GM12878 (cell line): ENCODE data around the gene TMSB10. TPM values are rescaled to one million over a fixed set of nuclear protein-coding genes. Genes with fewer than 3 reads are reported as not detected.

ENCODE experiments used
- ATAC-seq: fragments of 200-7000 bp; cut with Tn5 transposase; 3 replicates; pipeline ENCODE4 v1.9.1; 2020; ENCODE audit warnings: mild to moderate bottlenecking, moderate library complexity
- BruUV-seq: library from RNA; stranded (reverse); fragments of 400-500 nt; replicated peaks from 2 replicates; lab custom pipeline; 2021; lab: Mats Ljungman, UMichigan
- CTCF ChIA-PET: fragments of 300-600 bp; sonication (Branson Sonifier 250); formaldehyde crosslinking; extraction: SDS; loops from one replicate; lab custom pipeline; 2021; ENCODE audit warnings: inconsistent platforms; lab: Yijun Ruan, JAX
- POLR2A ChIA-PET: fragments of 350-600 bp; formaldehyde crosslinking; extraction: SDS; loops from one replicate; lab custom pipeline; 2021; ENCODE audit warnings: inconsistent platforms; lab: Charles Lee
- RAD21 ChIA-PET: fragments of 300-600 bp; sonication (Branson Sonifier 250); formaldehyde crosslinking; loops from one replicate; lab custom pipeline; 2023; ENCODE audit warnings: antibody characterized with exemption; ENCODE audit not compliant: unreplicated experiment; lab: Charles Lee
- SMC1A ChIA-PET: fragments of 300-600 bp; sonication (Branson Sonifier 250); formaldehyde crosslinking; loops from one replicate; lab custom pipeline; 2023; ENCODE audit not compliant: unreplicated experiment, uncharacterized antibody; lab: Charles Lee
- DNase-seq: peaks from one replicate; pipeline ENCODE4 v3.0.0-alpha.2; 2011; ENCODE audit warnings: low read depth, low spot score
- FAIRE-seq: peaks from 3 replicates; lab custom pipeline; 2011; peaks lifted over from hg19 to GRCh38; lab: Jason Lieb, UNC
- H2AFZ ChIP-seq: 2 replicates; pipeline ENCODE4 v1.6.0; 2011; ENCODE audit warnings: low read depth, low read length, control low read depth; ENCODE audit not compliant: control insufficient read depth
- H3K27ac ChIP-seq: 2 replicates; pipeline ENCODE4 v1.5.1; 2011; ENCODE audit warnings: control low read depth; ENCODE audit not compliant: control insufficient read depth, insufficient read depth
- H3K27me3 ChIP-seq, 2 experiments: replicated peaks in 1 of 2; 2 replicates each; pipeline versions ENCODE4 v1.6.0 to v1.6.1; 2011; ENCODE audit warnings: low read length in 1 of 2; ENCODE audit not compliant: control insufficient read depth in 2 of 2, insufficient read depth in 2 of 2
- H3K36me3 ChIP-seq, 2 experiments: 2 replicates each; pipeline ENCODE4 v1.5.1; 2011; ENCODE audit warnings: low read length in 1 of 2; ENCODE audit not compliant: control insufficient read depth in 2 of 2, insufficient read depth in 2 of 2
- H3K4me1 ChIP-seq: 2 replicates; pipeline ENCODE4 v1.6.1; 2011; ENCODE audit warnings: mild to moderate bottlenecking, low read length, moderate library complexity, mixed read lengths; ENCODE audit not compliant: control insufficient read depth, insufficient read depth
- H3K4me2 ChIP-seq: 2 replicates; pipeline ENCODE4 v1.6.0; 2011; ENCODE audit warnings: control low read depth; ENCODE audit not compliant: control insufficient read depth, insufficient read depth
- H3K4me3 ChIP-seq: fragments of 200-600 bp; sonication (generic); 2 replicates; pipeline ENCODE4 v1.5.1; 2016
- H3K79me2 ChIP-seq: 2 replicates; pipeline ENCODE4 v1.6.0; 2011; ENCODE audit warnings: low read length; ENCODE audit not compliant: control insufficient read depth, insufficient read depth
- H3K9ac ChIP-seq: 2 replicates; pipeline ENCODE4 v1.8.0; 2011; ENCODE audit warnings: low read length, control low read depth, mixed read lengths; ENCODE audit not compliant: control insufficient read depth, insufficient read depth
- H3K9me3 ChIP-seq: replicated peaks from 3 replicates; pipeline ENCODE4 v1.5.1; 2011; ENCODE audit warnings: mild to moderate bottlenecking, low read length; ENCODE audit not compliant: control insufficient read depth, insufficient read depth
- H4K20me1 ChIP-seq: 2 replicates; pipeline ENCODE4 v1.6.0; 2011; ENCODE audit not compliant: control insufficient read depth, insufficient read depth
- ATF7 ChIP-seq: fragments of 450-650 bp; IDR thresholded peaks from 2 replicates; pipeline ENCODE4 v1.6.1; 2016; ENCODE audit warnings: low read depth, mild to moderate bottlenecking
- CBFB ChIP-seq: IDR thresholded peaks from 2 replicates; pipeline ENCODE4 v1.6.1; 2016; ENCODE audit warnings: antibody characterized with exemption, low read depth
- CHD4 ChIP-seq: fragments of 200-600 bp; sonication (generic); IDR thresholded peaks from 2 replicates; pipeline ENCODE4 v1.6.1; 2016; ENCODE audit warnings: mild to moderate bottlenecking
- EED ChIP-seq: sonication (generic); IDR thresholded peaks from 2 replicates; pipeline ENCODE4 v1.6.1; 2016; ENCODE audit warnings: antibody characterized with exemption, low read depth
- IKZF2 ChIP-seq, 2 experiments: fragments of 450-650 bp; IDR thresholded peaks; 2 replicates each; pipeline ENCODE4 v1.6.1; 2017; ENCODE audit warnings: mild to moderate bottlenecking in 2 of 2, moderate library complexity in 2 of 2
- POU2F2 ChIP-seq: IDR thresholded peaks from 3 replicates; pipeline ENCODE4 v1.6.1; 2011; ENCODE audit warnings: low read depth, mild to moderate bottlenecking, low read length, borderline replicate concordance
- TCF7 ChIP-seq: IDR thresholded peaks from 2 replicates; pipeline ENCODE4 v1.6.1; 2014; ENCODE audit warnings: antibody characterized with exemption, borderline replicate concordance
- WRNIP1 ChIP-seq: IDR thresholded peaks from 2 replicates; pipeline ENCODE4 v1.6.1; 2011; ENCODE audit warnings: low read depth, low read length, improper control_type of control experiment, borderline replicate concordance
- in situ Hi-C: fragments of 300-500 bp; cut with MboI; formaldehyde crosslinking; loops from 9 replicates; pipeline ENCODE4 v1.14.3; 2018; ENCODE audit warnings: mixed read lengths
- intact Hi-C: fragments of 100-400 bp; cut with micrococcal nuclease; formaldehyde crosslinking; loops from one replicate; pipeline ENCODE4 v1.14.2; 2022; ENCODE audit not compliant: unreplicated experiment
- polyA plus RNA-seq, 11 experiments: library from polyadenylated mRNA; depleted of rRNA in 4 of 11; unstranded in 6 of 11; stranded (reverse) in 5 of 11; fragments of >200 nt; fragmentation: Nextera tagmentation in 4 of 11; fragmentation: Illumina TruSeq in 1 of 11; extraction: Ambion mirVana in 4 of 11; extraction: Trizol in 1 of 11; gene quantifications; 1 replicate in 1 of 11; 2 replicates in 10 of 11; pipeline versions ENCODE4 v1.2.1 to v1.2.3, GENCODE V29; 2011 to 2016; ENCODE audit warnings: inconsistent platforms in 2 of 11, missing spikeins in 2 of 11, low read depth in 1 of 11
- total RNA-seq, 4 experiments: library from RNA; depleted of rRNA in 3 of 4; stranded (reverse); fragments of >200 nt in 3 of 4; fragmentation: Illumina TruSeq in 1 of 4; extraction: Trizol in 1 of 4; gene quantifications; 2 replicates each; pipeline versions ENCODE4 v1.2.1 to v1.2.3, GENCODE V29; 2013 to 2021
- TF ChIP-seq, protein P1 (sequence below): fragments of 450-650 bp; formaldehyde crosslinking; IDR thresholded peaks from 2 replicates; pipeline ENCODE4 v1.4.0; 2020; ENCODE audit warnings: mild to moderate bottlenecking, moderate library complexity
- TF ChIP-seq, protein P2 (sequence below): IDR thresholded peaks from 2 replicates; pipeline ENCODE4 v1.6.1; 2012; ENCODE audit warnings: mild to moderate bottlenecking, low read depth, low read length

The TMSB10 gene
- total and polyA plus RNA-seq, 10 of the 15 experiments (the other 5 are each of a cell fraction or from before 2014, with no cell fraction given) = 1,406 to 4,860 (median 3,381) TPM

DNA sequence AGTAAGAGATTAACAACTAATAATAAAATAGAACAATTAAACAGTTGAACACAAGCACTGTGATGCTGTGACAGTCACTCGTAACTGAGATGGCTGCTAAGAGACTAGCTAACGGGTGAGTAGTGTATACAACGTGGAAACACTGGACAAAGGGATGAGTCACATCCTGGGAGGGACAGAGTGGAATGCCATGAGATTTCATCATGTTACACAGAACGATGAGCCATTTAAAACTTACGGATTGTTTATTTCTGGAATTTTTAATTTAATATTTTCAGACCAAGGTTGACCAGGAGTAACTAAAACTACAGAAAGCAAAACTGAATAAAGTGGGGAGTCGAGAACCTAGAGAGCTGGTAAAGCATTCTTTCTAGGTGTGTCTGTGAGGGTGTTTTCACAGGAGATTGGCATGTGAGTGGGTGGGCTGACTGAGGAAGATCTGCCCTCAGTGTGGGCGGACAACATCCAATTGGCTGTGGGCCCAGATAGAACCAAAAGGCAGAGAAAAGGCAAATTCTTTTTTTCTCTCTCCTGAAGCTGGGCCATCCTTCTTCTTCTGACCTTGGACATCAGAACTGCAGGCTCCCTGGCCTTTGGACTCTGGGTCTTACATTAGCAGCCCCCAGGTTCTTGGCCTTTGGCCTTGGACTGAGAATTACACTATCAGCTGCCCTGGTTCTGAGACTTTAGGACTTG lies 14.6 kb downstream of the TMSB10 start (continued):
- TF ChIP-seq, protein P1, sequence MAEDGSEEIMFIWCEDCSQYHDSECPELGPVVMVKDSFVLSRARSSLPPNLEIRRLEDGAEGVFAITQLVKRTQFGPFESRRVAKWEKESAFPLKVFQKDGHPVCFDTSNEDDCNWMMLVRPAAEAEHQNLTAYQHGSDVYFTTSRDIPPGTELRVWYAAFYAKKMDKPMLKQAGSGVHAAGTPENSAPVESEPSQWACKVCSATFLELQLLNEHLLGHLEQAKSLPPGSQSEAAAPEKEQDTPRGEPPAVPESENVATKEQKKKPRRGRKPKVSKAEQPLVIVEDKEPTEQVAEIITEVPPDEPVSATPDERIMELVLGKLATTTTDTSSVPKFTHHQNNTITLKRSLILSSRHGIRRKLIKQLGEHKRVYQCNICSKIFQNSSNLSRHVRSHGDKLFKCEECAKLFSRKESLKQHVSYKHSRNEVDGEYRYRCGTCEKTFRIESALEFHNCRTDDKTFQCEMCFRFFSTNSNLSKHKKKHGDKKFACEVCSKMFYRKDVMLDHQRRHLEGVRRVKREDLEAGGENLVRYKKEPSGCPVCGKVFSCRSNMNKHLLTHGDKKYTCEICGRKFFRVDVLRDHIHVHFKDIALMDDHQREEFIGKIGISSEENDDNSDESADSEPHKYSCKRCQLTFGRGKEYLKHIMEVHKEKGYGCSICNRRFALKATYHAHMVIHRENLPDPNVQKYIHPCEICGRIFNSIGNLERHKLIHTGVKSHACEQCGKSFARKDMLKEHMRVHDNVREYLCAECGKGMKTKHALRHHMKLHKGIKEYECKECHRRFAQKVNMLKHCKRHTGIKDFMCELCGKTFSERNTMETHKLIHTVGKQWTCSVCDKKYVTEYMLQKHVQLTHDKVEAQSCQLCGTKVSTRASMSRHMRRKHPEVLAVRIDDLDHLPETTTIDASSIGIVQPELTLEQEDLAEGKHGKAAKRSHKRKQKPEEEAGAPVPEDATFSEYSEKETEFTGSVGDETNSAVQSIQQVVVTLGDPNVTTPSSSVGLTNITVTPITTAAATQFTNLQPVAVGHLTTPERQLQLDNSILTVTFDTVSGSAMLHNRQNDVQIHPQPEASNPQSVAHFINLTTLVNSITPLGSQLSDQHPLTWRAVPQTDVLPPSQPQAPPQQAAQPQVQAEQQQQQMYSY (CRISPR knock-in tag) = no peak
- TF ChIP-seq, all 136 proteins: peak for 11

DNA sequence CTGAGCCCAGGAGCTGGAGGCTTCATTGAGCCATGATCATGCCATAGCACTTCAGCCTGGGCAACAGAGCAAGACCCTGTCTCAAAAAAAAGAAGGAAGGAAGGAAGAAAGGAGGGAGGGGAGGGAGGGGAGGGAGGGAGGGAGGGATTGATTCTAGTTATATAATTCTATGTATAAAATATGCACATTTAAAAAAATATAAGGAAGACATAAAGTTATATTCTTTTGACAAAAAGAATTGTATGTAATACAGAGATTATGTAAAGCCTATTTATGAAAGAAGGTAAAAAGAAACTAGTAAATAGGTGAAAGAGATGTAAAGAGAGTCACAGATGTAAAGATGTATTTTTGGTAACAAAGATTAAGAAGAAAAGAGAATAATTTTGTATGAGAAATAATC lies 17.6 kb downstream of the TMSB10 start:
- RAD21 ChIA-PET = interaction anchor here (0.9 to 4.5 kb wide), 3 partner anchors 18 to 34 kb away, joined by 3 to 67 read pairs (median 3); partner anchors contain the start of gene TMSB10
- no peaks in the 10 kb centered on the region for H3K9me3 ChIP-seq
- SMC1A ChIA-PET = interaction anchor here (1.0 to 7.9 kb wide), 7 partner anchors 17 to 376 kb away, joined by 3 to 176 read pairs (median 16); partner anchors contain the start of genes TMSB10 and TRABD2A
- H4K20me1 ChIP-seq = no peaks in the 10 kb centered on the region
- H3K27ac ChIP-seq = no peak overlapping the region
- H3K79me2 ChIP-seq = peaks cover 10% of the 10 kb centered on the region
- CTCF ChIA-PET = interaction anchor here (0.7 to 4.8 kb wide), 5 partner anchors 16 to 54 kb away, joined by 3 to 275 read pairs (median 4); partner anchors contain the start of gene TRABD2A
- in situ Hi-C loops = no loop called here
- H3K36me3 ChIP-seq = no peaks in the 10 kb centered on the region
- TF ChIP-seq ATF7 (no peak), CBFB (no peak), IKZF2 (IDR thresholded peaks at IDR 0.05) (no peak), CHD4 (no peak), POU2F2 (no peak), EED (no peak), WRNIP1 (no peak), TCF7 (no peak)
- TF ChIP-seq, protein P1 (CRISPR knock-in tag) = no peak
- TF ChIP-seq, protein P2, sequence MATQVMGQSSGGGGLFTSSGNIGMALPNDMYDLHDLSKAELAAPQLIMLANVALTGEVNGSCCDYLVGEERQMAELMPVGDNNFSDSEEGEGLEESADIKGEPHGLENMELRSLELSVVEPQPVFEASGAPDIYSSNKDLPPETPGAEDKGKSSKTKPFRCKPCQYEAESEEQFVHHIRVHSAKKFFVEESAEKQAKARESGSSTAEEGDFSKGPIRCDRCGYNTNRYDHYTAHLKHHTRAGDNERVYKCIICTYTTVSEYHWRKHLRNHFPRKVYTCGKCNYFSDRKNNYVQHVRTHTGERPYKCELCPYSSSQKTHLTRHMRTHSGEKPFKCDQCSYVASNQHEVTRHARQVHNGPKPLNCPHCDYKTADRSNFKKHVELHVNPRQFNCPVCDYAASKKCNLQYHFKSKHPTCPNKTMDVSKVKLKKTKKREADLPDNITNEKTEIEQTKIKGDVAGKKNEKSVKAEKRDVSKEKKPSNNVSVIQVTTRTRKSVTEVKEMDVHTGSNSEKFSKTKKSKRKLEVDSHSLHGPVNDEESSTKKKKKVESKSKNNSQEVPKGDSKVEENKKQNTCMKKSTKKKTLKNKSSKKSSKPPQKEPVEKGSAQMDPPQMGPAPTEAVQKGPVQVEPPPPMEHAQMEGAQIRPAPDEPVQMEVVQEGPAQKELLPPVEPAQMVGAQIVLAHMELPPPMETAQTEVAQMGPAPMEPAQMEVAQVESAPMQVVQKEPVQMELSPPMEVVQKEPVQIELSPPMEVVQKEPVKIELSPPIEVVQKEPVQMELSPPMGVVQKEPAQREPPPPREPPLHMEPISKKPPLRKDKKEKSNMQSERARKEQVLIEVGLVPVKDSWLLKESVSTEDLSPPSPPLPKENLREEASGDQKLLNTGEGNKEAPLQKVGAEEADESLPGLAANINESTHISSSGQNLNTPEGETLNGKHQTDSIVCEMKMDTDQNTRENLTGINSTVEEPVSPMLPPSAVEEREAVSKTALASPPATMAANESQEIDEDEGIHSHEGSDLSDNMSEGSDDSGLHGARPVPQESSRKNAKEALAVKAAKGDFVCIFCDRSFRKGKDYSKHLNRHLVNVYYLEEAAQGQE = no peak
- no peaks in the 10 kb centered on the region for H3K27me3 ChIP-seq
- POLR2A ChIA-PET = interaction anchor here (1.0 to 3.9 kb wide), 4 partner anchors 11 to 39 kb away, joined by 3 to 39 read pairs (median 6); partner anchors contain the start of gene TMSB10
- no TSS peak for BruUV-seq
- no peak for ATAC-seq
- no peak overlapping the region for H3K4me3 ChIP-seq
- H3K4me2 ChIP-seq = no peak overlapping the region
- no peak overlapping the region for H2AFZ ChIP-seq
- peaks cover 38% of the 10 kb centered on the region for H3K4me1 ChIP-seq
- intact Hi-C loops = no loop called here
- H3K9ac ChIP-seq = no peak overlapping the region
- no peak for DNase-seq
- no peak for FAIRE-seq
